Activated CD8-positive, alpha-beta T cell treated with anti-CD3 and anti-CD28 coated beads for 36 hours (primary cell): ENCODE data around the gene MAP4K1. TPM values are rescaled to one million over a fixed set of nuclear protein-coding genes. Genes with fewer than 3 reads are reported as not detected.

ENCODE experiments used
- ATAC-seq: fragments of 200-7000 bp; cut with Tn5 transposase; one replicate; pipeline ENCODE4 v1.10.0; 2021; ENCODE audit warnings: mild to moderate bottlenecking, moderate library complexity
- CTCF ChIA-PET: fragments of 350-600 bp; sonication (Branson Sonifier 250); formaldehyde crosslinking; loops from one replicate; lab custom pipeline; 2021; ENCODE audit warnings: antibody characterized with exemption; lab: Charles Lee
- POLR2A ChIA-PET: fragments of 350-600 bp; sonication (Branson Sonifier 250); formaldehyde crosslinking; loops from one replicate; lab custom pipeline; 2021; ENCODE audit warnings: antibody characterized with exemption; lab: Charles Lee
- DNase-seq: peaks from one replicate; pipeline ENCODE4 v3.0.0-alpha.2; 2020
- H3K27ac Mint-ChIP-seq: one replicate; pipeline ENCODE4 v1.8.0; 2021; ENCODE audit warnings: mild to moderate bottlenecking, mixed read lengths
- H3K27me3 Mint-ChIP-seq: one replicate; pipeline ENCODE4 v1.8.0; 2021; ENCODE audit warnings: mixed read lengths
- H3K36me3 Mint-ChIP-seq: one replicate; pipeline ENCODE4 v1.8.0; 2021; ENCODE audit warnings: low read depth, mixed read lengths
- H3K4me1 Mint-ChIP-seq: one replicate; pipeline ENCODE4 v1.8.0; 2021; ENCODE audit warnings: low read depth, mixed read lengths
- H3K4me3 Mint-ChIP-seq: one replicate; pipeline ENCODE4 v1.8.0; 2021; ENCODE audit warnings: mild to moderate bottlenecking, moderate library complexity, mixed read lengths
- H3K9me3 Mint-ChIP-seq: one replicate; pipeline ENCODE4 v1.8.0; 2021; ENCODE audit warnings: mixed read lengths
- intact Hi-C: fragments of 100-400 bp; cut with micrococcal nuclease; formaldehyde crosslinking; loops from one replicate; pipeline ENCODE4 v1.10.0; 2022
- total RNA-seq, 2 experiments: library from RNA; stranded (reverse); gene quantifications; one replicate each; pipeline ENCODE4 v1.2.3, GENCODE V29; 2021
- TF ChIP-seq, protein P1 (sequence below): fragments of 200-600 bp; IDR thresholded peaks from one replicate; pipeline ENCODE4 v1.8.0; 2022; ENCODE audit warnings: antibody characterized with exemption, mild to moderate bottlenecking

Gene MAP4K1
- total RNA-seq, 2 experiments from 2014 or later = 166 to 174 TPM

DNA sequence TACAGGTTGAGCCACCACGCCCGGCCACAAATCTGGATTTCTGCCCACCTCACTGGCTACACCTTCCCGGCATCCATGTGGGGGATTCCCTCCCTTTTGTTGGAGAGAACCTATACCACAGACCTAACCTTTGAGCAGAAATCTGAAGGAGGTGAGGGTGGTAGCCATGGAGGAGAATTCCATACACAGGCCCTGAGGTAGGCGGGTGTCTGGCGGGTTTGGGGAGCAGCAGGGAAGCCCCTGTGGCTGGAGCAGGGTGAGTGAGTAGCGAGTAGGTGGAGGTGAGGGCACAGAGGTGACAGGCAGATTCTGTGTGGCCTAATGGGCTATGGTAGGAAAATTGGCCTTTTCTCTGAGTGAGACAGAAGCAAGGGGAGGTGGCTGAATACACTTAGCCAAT is 11.8 kb upstream of the MAP4K1 start:
- POLR2A ChIA-PET = no interaction called here
- Mint-ChIP-seq H3K4me3 (no peak overlapping the region), H3K9me3 (no peaks in the 10 kb centered on the region), H3K36me3 (peaks cover 50% of the 10 kb centered on the region), H3K27me3 (no peaks in the 10 kb centered on the region), H3K27ac (peak overlapping the region; percentile 20), H3K4me1 (peaks cover 6% of the 10 kb centered on the region)
- intact Hi-C loops = no loop called here
- CTCF ChIA-PET = no interaction called here
- ATAC-seq (no peak), DNase-seq (no peak)
- TF ChIP-seq, protein P1, sequence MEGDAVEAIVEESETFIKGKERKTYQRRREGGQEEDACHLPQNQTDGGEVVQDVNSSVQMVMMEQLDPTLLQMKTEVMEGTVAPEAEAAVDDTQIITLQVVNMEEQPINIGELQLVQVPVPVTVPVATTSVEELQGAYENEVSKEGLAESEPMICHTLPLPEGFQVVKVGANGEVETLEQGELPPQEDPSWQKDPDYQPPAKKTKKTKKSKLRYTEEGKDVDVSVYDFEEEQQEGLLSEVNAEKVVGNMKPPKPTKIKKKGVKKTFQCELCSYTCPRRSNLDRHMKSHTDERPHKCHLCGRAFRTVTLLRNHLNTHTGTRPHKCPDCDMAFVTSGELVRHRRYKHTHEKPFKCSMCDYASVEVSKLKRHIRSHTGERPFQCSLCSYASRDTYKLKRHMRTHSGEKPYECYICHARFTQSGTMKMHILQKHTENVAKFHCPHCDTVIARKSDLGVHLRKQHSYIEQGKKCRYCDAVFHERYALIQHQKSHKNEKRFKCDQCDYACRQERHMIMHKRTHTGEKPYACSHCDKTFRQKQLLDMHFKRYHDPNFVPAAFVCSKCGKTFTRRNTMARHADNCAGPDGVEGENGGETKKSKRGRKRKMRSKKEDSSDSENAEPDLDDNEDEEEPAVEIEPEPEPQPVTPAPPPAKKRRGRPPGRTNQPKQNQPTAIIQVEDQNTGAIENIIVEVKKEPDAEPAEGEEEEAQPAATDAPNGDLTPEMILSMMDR = no peak

DNA sequence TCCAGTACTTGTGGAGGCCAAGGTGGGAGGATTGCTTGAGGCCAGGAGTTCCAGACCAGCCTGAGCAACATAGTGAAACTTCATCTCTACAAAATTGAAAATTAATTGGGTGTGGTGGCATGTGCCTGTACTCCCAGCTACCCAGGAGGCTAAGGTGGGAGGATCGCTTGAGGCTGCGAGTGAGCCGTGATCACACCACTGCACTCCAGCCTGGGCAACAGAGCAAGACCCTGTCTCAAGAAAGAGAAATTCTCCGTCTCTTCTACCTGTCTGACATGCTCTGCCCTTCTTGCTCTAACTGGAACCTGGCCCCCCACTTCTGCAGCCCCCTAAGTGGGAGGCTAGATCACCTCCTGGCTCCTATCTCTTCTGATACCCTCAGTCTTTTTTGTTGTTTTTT is 8.6 kb upstream of the MAP4K1 start:
- no peaks in the 10 kb centered on the region for H3K9me3 Mint-ChIP-seq
- ATAC-seq = no peak
- DNase-seq = no peak
- ChIA-PET CTCF (interaction anchor here (2.0 kb wide), 1 partner anchor 8 kb away, joined by 8 read pairs; no protein-coding TSS in a partner anchor), POLR2A (no interaction called here)
- H3K4me1 Mint-ChIP-seq = peaks cover 8% of the 10 kb centered on the region
- intact Hi-C loops = no loop called here
- TF ChIP-seq, protein P1 = no peak
- no peak overlapping the region for H3K27ac Mint-ChIP-seq
- H3K27me3 Mint-ChIP-seq = no peaks in the 10 kb centered on the region
- H3K4me3 Mint-ChIP-seq = no peak overlapping the region
- H3K36me3 Mint-ChIP-seq = peaks cover 59% of the 10 kb centered on the region

DNA sequence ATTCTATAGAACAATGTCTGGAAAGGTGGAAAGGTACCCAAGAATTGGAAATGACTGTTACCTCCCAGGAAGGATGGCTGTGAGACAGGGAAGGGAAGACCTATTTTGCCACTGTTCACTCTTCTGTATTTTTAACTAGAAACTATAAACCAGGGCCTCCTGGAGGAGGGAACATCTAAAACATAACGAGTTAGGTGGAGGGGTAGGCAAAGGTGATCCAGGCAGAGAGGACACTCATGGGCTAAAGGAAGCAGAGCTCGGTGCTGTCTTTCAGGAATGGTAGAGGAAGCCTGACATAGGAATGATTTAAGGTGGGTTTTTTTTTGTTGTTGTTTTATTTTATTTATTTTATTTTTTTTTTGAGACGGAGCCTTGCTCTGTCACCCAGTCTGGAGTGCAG is 7.1 kb upstream of the MAP4K1 start:
- ChIA-PET CTCF (interaction anchor here (1.2 to 2.0 kb wide), 2 partner anchors 10 to 222 kb away, joined by 4 to 8 read pairs; partner anchors contain the start of gene FAM98C), POLR2A (interaction anchor here (0.8 to 0.9 kb wide), 2 partner anchors 23 to 214 kb away, joined by 3 read pairs; partner anchors contain the start of gene ACTN4)
- TF ChIP-seq, protein P1 = no peak
- ATAC-seq (no peak), DNase-seq (no peak)
- H3K9me3 Mint-ChIP-seq = no peaks in the 10 kb centered on the region
- H3K27ac Mint-ChIP-seq = peak overlapping the region; percentile 7
- H3K36me3 Mint-ChIP-seq = peaks cover 60% of the 10 kb centered on the region
- peaks cover 15% of the 10 kb centered on the region for H3K4me1 Mint-ChIP-seq
- H3K4me3 Mint-ChIP-seq = no peak overlapping the region
- intact Hi-C loops = no loop called here
- H3K27me3 Mint-ChIP-seq = no peaks in the 10 kb centered on the region

DNA sequence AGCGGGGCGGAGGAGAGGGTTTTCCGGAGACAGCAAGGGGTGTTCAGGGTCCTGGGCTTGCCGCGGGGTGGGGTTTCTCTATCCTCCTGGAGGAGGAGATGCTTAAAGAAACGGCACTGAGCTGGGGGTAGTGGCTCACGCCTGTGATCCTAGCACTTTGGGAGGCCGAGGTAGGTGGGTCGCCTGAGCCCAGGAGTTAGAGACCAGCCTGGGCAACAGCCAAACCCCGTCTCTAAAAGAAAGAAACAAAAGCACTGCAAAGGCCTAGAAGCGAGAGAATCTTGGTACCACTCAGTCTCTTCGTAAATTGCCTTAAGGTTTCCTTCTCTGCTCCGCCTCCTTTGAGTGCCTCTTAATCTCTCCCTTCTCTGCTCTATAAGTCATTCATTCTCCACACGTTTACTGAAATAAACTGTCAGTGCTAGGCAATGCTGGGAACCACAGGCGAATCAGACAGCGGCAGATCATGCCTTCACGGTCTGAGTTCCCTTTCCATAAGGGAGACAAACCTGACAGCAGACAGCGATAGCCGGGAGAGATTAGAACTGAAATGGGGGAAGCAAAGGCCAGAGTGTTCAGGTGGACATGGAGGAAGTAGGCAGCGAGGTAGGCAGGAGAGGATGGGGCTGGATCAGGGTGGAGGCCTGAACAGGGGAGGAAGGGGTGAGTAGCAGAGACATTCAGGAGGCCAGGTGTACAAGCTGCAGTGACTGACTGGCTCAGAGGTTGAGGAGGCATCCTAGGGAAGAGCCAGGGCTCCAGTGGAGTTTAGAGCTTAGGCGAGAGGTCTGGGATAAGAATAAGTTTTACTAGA is 1.8 kb upstream of the MAP4K1 start:
- POLR2A ChIA-PET = interaction anchor here (0.6 to 2.1 kb wide), 5 partner anchors 9 to 231 kb away, joined by 3 to 4 read pairs (median 4); partner anchors contain the start of gene ACTN4
- no peaks in the 10 kb centered on the region for H3K27me3 Mint-ChIP-seq
- H3K4me1 Mint-ChIP-seq = peaks cover 38% of the 10 kb centered on the region
- peak overlapping the region; percentile 99 for H3K4me3 Mint-ChIP-seq
- H3K36me3 Mint-ChIP-seq = peaks cover 54% of the 10 kb centered on the region
- ATAC-seq (no peak), DNase-seq (no peak)
- no peaks in the 10 kb centered on the region for H3K9me3 Mint-ChIP-seq
- peak overlapping the region; percentile 99 for H3K27ac Mint-ChIP-seq
- TF ChIP-seq, protein P1 = no peak
- CTCF ChIA-PET = interaction anchor here (0.7 to 6.1 kb wide), 7 partner anchors 15 to 311 kb away, joined by 3 to 60 read pairs (median 15); partner anchors contain the start of genes ACTN4, FAM98C, GGN and MRPS12
- intact Hi-C loops = loop anchor here (5.0 kb wide), 1 partner anchor 77 kb away; no protein-coding TSS in a partner anchor
